IPS-15b (cell line): ENCODE results near the gene MFSD6.
"Not testable (repeated sequence)": the region's sequence is repeated elsewhere in the genome, so short reads cannot be mapped to it uniquely, and the experiment has no call there.

Experiments
- H3K27me3 ChIP-seq: one replicate; pipeline ENCODE4 v1.6.1; 2013; ENCODE audit warnings: low read length; ENCODE audit not compliant: control insufficient read depth, insufficient read depth
- H3K36me3 ChIP-seq: one replicate; pipeline ENCODE4 v1.6.1; 2013; ENCODE audit warnings: low read length; ENCODE audit not compliant: control insufficient read depth, insufficient read depth
- H3K4me1 ChIP-seq: one replicate; pipeline ENCODE4 v1.6.1; 2013; ENCODE audit warnings: mild to moderate bottlenecking, low read length; ENCODE audit not compliant: control insufficient read depth, insufficient read depth
- H3K4me3 ChIP-seq: one replicate; pipeline ENCODE4 v1.5.1; 2013; ENCODE audit warnings: low read depth, low read length
- H3K9ac ChIP-seq: one replicate; pipeline ENCODE4 v1.6.1; 2013; ENCODE audit warnings: low read depth, mild to moderate bottlenecking, low read length
- H3K9me3 ChIP-seq: one replicate; pipeline ENCODE4 v1.6.1; 2013; ENCODE audit warnings: mild to moderate bottlenecking, low read length; ENCODE audit not compliant: control insufficient read depth, insufficient read depth

The MFSD6 gene

GRCh38 chr2:190458352-190459107 lies 50.4 kb downstream of the MFSD6 start:
- Histone ChIP-seq H3K4me3 (no peak overlapping the region), H3K36me3 (no peaks in the 10 kb centered on the region), H3K27me3 (no peaks in the 10 kb centered on the region), H3K9me3 (no peaks in the 10 kb centered on the region), H3K9ac (no peak overlapping the region), H3K4me1 (no peaks in the 10 kb centered on the region)

DNA sequence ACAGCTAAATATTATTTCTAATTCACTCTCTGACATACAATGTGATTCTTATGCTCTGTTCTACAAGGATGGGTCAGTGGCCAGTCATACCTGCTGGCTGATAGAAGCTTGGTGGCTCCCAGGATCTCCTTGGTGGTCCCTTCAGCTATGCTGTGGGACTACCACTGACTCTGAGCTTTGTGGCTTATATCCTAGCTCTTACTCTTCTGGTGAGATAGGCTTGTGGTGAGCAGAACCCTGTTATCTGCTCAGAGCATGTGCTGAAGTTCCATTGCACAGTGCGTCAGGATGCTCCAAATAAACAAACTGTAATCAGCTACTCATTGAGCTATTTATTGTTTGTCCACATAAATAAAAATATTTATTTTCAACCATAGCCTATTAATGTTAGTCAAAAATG lies 51.7 kb downstream of the MFSD6 start:
- H3K9ac ChIP-seq, result no peak overlapping the region
- H3K4me1 ChIP-seq, result no peaks in the 10 kb centered on the region
- no peaks in the 10 kb centered on the region for H3K9me3 ChIP-seq
- H3K27me3 ChIP-seq, result no peaks in the 10 kb centered on the region
- H3K36me3 ChIP-seq, result no peaks in the 10 kb centered on the region
- H3K4me3 ChIP-seq, result no peak overlapping the region

DNA sequence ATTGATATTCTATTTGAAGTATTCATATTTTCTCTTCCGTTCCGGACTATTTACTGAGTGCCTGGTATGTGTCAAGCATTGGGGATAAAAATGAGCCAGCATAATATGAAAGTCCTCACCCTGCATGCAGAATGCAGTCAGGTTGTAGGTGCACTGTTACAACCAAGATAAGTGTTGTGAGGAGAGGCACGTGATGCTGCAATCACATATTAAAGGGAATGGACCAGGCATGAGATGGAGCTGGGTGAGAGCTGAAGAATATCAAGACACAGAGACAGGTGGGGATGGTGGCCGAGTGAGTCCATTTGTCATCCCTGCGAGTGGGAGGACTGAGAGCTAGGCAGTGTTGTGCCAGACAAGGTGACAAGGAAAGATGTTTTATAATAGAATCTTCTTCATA lies 52.3 kb downstream of the MFSD6 start:
- Histone ChIP-seq H3K9me3 (no peaks in the 10 kb centered on the region), H3K9ac (no peak overlapping the region), H3K4me3 (no peak overlapping the region), H3K27me3 (no peaks in the 10 kb centered on the region), H3K4me1 (no peaks in the 10 kb centered on the region), H3K36me3 (no peaks in the 10 kb centered on the region)

GRCh38 chr2:190462181-190462580 lies 54.0 kb downstream of the MFSD6 start:
- no peak overlapping the region for H3K4me3 ChIP-seq

DNA sequence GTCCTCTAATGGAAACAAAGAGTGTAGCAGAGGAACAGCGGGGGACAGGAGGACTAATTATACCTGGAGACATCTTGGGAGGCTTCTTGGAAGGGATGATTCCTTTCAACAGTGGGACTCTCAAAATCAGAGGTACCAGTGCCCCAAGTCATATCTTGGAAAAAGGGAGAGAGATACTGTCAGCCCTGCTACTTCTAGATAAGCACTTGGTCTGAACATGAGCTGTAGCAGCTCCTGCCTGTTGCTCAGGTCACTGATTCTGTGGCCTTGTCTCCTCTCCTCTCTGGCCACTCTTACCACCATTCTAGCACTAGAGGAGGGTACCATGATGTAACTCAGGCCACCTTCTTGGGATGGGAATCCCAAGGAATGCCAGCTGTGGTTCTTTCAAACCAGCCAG lies 54.5 kb downstream of the MFSD6 start:
- Histone ChIP-seq H3K36me3 (no peaks in the 10 kb centered on the region), H3K4me1 (no peaks in the 10 kb centered on the region), H3K27me3 (no peaks in the 10 kb centered on the region), H3K9me3 (no peaks in the 10 kb centered on the region), H3K4me3 (no peak overlapping the region), H3K9ac (no peak overlapping the region)

More at GRCh38 chr2:190462181-190462580, 54.0 kb downstream of the MFSD6 start:
- Histone ChIP-seq H3K4me1 (no peaks in the 10 kb centered on the region), H3K9ac (no peak overlapping the region), H3K9me3 (no peaks in the 10 kb centered on the region), H3K36me3 (no peaks in the 10 kb centered on the region), H3K27me3 (no peaks in the 10 kb centered on the region)

DNA sequence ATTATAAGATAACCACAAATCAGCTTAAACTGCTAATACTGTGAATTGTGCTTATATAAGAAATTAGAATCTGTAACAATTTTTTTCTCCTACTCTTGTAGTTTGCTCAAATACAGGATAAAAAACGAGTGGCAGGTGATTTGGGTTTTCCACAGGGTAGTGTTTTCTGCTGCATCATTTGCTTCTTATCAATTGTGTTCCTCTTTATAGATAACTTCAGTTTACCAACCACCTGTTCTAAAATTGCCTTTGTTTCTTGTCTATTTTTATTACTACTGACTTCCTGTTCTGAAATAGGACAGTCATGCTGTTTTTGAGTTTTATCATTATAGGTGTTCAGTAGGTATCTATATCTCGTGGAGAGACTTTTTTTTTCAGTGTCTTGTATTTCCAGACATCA lies 56.9 kb downstream of the MFSD6 start:
- Histone ChIP-seq H3K4me3 (no peak overlapping the region), H3K36me3 (no peaks in the 10 kb centered on the region), H3K9me3 (no peaks in the 10 kb centered on the region), H3K9ac (no peak overlapping the region), H3K4me1 (no peaks in the 10 kb centered on the region), H3K27me3 (no peaks in the 10 kb centered on the region)

- H3K36me3 ChIP-seq, result no peaks in the 10 kb centered on the region
- H3K9ac ChIP-seq, result no peak overlapping the region
- H3K4me3 ChIP-seq, result no peak overlapping the region
- H3K27me3 ChIP-seq, result no peaks in the 10 kb centered on the region
- H3K9me3 ChIP-seq, result peaks cover 4% of the 10 kb centered on the region
- H3K4me1 ChIP-seq, result no peaks in the 10 kb centered on the region
These were observed 58.8 kb downstream of the MFSD6 start for GRCh38 chr2:190466819-190467446.

DNA sequence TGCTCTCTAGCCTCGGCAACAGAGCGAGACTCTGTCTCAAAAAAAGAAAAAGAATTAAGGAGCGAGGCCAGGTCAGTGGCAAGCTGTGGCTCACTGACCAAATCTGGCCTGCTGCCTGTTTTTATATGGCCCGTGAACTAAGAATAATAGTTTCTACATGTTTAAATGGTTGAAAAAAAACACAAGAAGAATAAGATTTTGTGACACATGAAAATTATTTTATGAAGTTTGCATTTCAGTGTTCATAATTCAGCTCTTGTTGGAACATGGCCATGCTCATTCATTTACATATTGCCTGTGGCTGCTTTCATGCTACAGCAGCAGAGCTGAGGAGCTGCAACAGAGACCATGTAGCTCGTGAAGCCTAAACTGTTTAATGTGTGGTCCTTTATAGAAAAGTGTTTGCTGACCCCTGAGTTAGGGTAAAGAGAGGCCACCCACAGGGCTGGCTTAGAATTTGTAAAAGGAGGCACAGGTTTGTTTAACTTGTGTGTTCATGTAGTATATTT lies 59.5 kb downstream of the MFSD6 start:
- Histone ChIP-seq H3K27me3 (no peaks in the 10 kb centered on the region), H3K4me1 (no peaks in the 10 kb centered on the region), H3K9ac (no peak overlapping the region), H3K4me3 (no peak overlapping the region), H3K36me3 (no peaks in the 10 kb centered on the region), H3K9me3 (peaks cover 4% of the 10 kb centered on the region)

GRCh38 chr2:190468354-190468753 lies 60.2 kb downstream of the MFSD6 start:
- H3K27me3 ChIP-seq, H3K9ac ChIP-seq, H3K36me3 ChIP-seq, H3K4me3 ChIP-seq, H3K9me3 ChIP-seq, H3K4me1 ChIP-seq: not testable (repeated sequence)

DNA sequence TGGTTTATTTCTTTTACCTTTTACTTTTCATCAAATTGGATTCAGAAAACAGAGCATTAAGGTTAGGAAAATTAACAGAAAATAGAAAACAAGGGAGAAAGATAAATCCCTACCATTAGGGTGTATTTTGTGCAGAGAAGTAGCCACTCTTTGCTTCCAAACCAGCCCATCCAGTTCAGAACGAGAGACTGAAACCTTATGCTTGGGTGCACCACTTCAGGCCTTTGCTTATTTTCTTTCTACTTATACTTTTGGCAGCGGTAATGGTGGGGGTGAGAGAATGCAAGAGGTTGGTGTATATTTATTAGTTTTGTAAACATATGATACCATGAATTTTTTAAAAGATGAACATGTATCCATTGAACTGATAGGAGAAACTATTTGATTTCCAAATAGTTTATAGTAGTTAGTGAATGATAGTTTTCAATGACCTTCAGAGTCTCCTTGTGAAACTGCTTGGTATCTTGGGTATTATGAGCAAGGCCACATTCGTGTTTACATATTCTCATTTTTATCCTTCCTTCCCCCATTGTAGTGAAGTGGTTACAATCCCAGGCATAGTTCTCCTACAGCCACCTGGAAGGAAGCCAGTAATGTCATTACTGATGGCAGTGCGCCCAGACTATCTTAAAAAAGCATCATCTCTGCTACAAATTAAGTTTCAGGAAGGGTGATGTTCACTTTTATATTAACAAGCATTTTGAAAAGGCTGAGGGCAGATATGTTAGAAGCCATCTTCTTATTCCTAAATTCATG lies 60.8 kb downstream of the MFSD6 start:
- H3K27me3 ChIP-seq, result no peaks in the 10 kb centered on the region
- H3K36me3 ChIP-seq, result no peaks in the 10 kb centered on the region
- H3K9me3 ChIP-seq, result peaks cover 4% of the 10 kb centered on the region
- H3K9ac ChIP-seq, result no peak overlapping the region
- H3K4me3 ChIP-seq, result no peak overlapping the region
- H3K4me1 ChIP-seq, result no peaks in the 10 kb centered on the region

DNA sequence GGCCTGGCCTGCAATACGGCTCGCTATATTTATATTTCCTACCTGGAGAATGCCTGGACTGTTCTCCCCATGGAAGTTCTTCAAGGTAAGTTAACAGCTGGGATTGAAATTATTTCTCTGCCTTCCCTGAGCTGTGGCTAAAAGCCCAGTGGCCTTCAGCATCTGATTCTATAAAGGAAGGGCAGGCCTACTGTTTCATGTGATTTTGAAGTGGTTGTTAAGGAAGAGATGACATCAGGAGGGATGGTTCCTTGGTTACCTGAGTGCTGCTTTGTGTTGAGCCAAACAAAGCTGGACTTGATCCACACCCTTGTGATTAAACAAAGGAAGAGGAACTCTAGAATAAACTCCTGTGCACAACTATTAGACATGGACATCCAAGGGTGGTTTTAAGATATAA lies 61.6 kb downstream of the MFSD6 start:
- Histone ChIP-seq H3K4me1 (no peaks in the 10 kb centered on the region), H3K27me3 (no peaks in the 10 kb centered on the region), H3K36me3 (no peaks in the 10 kb centered on the region), H3K9me3 (peaks cover 4% of the 10 kb centered on the region), H3K9ac (no peak overlapping the region), H3K4me3 (no peak overlapping the region)
